Neural cell (in vitro differentiated cells): ENCODE results near the gene SLC6A16. TPM values are rescaled to one million over a fixed set of nuclear protein-coding genes. Genes with fewer than 3 reads are reported as not detected.

Experiments used
- H2AFZ ChIP-seq: fragments of 200-600, 300-800 bp; sonication (generic), shearing (Covaris generic); 2 replicates; pipeline ENCODE4 v1.6.0; 2014; ENCODE audit warnings: low read depth, mild to moderate bottlenecking, antibody characterized with exemption, low read length, moderate library complexity
- H3F3A ChIP-seq: fragments of 200-600 bp; shearing (Covaris generic); 2 replicates; pipeline ENCODE4 v1.6.1; 2016; ENCODE audit warnings: mild to moderate bottlenecking, moderate library complexity, mixed read lengths, antibody characterized with exemption, low read length; ENCODE audit not compliant: insufficient read depth, poor library complexity, severe bottlenecking
- H3K27ac ChIP-seq: fragments of 200-600, 300-800 bp; sonication (generic), shearing (Covaris generic); 2 replicates; pipeline ENCODE4 v1.5.1; 2014; ENCODE audit warnings: mild to moderate bottlenecking, low read length, moderate library complexity
- H3K27me3 ChIP-seq: fragments of 300-800, 200-600 bp; sonication (generic), shearing (Covaris generic); 2 replicates; pipeline ENCODE4 v1.6.0; 2014; ENCODE audit warnings: mild to moderate bottlenecking, low read depth, low read length, moderate library complexity; ENCODE audit not compliant: insufficient read depth
- H3K36me3 ChIP-seq: fragments of 300-800, 200-600 bp; sonication (generic), shearing (Covaris generic); 2 replicates; pipeline ENCODE4 v1.5.1; 2014; ENCODE audit warnings: mild to moderate bottlenecking, antibody characterized with exemption, low read length, moderate library complexity; ENCODE audit not compliant: insufficient read depth
- H3K4me2 ChIP-seq: fragments of 300-800, 200-600 bp; sonication (generic), shearing (Covaris generic); 2 replicates; pipeline ENCODE4 v1.6.0; 2014; ENCODE audit warnings: mild to moderate bottlenecking, low read length
- H3K4me3 ChIP-seq: fragments of 300-800, 200-600 bp; sonication (generic), shearing (Covaris generic); 2 replicates; pipeline ENCODE4 v1.5.1; 2014; ENCODE audit warnings: mild to moderate bottlenecking, low read length, moderate library complexity
- H3K79me2 ChIP-seq: fragments of 200-600 bp; shearing (Covaris generic); replicated peaks from 2 replicates; pipeline ENCODE4 v1.6.0; 2014; ENCODE audit warnings: mild to moderate bottlenecking, low read length, moderate library complexity; ENCODE audit not compliant: insufficient read depth
- H3K9ac ChIP-seq: fragments of 300-800, 200-600 bp; sonication (generic), shearing (Covaris generic); 2 replicates; pipeline ENCODE4 v1.6.1; 2016; ENCODE audit warnings: mild to moderate bottlenecking, low read length, mixed read lengths
- H3K9me2 ChIP-seq: fragments of 200-600 bp; shearing (Covaris generic); 2 replicates; pipeline ENCODE4 v1.6.1; 2016; ENCODE audit warnings: mild to moderate bottlenecking, low read length, mixed read lengths; ENCODE audit not compliant: insufficient read depth
- H3K9me3 ChIP-seq: fragments of 200-600, 300-800 bp; sonication (generic), shearing (Covaris generic); 2 replicates; pipeline ENCODE4 v1.6.1; 2016; ENCODE audit warnings: mild to moderate bottlenecking, mixed run types, low read length, moderate library complexity, mixed read lengths
- H4K20me1 ChIP-seq: fragments of 200-600 bp; shearing (Covaris generic); 2 replicates; pipeline ENCODE4 v1.6.1; 2016; ENCODE audit warnings: mild to moderate bottlenecking, mixed run types; ENCODE audit not compliant: insufficient read depth
- EP300 ChIP-seq: fragments of 450-650 bp; conservative IDR thresholded peaks from 2 replicates; pipeline ENCODE4 v1.6.1; 2014; ENCODE audit warnings: antibody characterized with exemption, mild to moderate bottlenecking, moderate library complexity; ENCODE audit not compliant: poor library complexity, severe bottlenecking
- EZH2 ChIP-seq: fragments of 200-600, 300-800 bp; shearing (Covaris generic), sonication (generic); IDR thresholded peaks from 2 replicates; pipeline ENCODE4 v1.6.1; 2014; ENCODE audit warnings: antibody characterized with exemption, low read length, borderline replicate concordance, mild to moderate bottlenecking; ENCODE audit not compliant: insufficient read depth, poor library complexity, severe bottlenecking
- POLR2AphosphoS5 ChIP-seq: IDR thresholded peaks from 2 replicates; pipeline ENCODE4 v1.6.1; 2012
- REST ChIP-seq: IDR thresholded peaks from 2 replicates; pipeline ENCODE4 v1.6.1; 2012; ENCODE audit warnings: borderline replicate concordance
- SMC3 ChIP-seq: fragments of 450-650 bp; conservative IDR thresholded peaks from 2 replicates; pipeline ENCODE4 v1.6.1; 2014; ENCODE audit warnings: antibody characterized with exemption, mild to moderate bottlenecking, moderate library complexity; ENCODE audit not compliant: poor library complexity
- TAF1 ChIP-seq: IDR thresholded peaks from 2 replicates; pipeline ENCODE4 v1.6.1; 2012; ENCODE audit warnings: low read depth
- polyA plus RNA-seq: library from polyadenylated mRNA; depleted of rRNA; stranded (reverse); fragments of >200 nt; gene quantifications from 2 replicates; pipeline ENCODE4 v1.2.3, GENCODE V29; 2014

The SLC6A16 gene
- polyA plus RNA-seq, 1 donor from 2014 or later = not detected

GRCh38 chr19:49336482-49337266 is 11.7 kb upstream of the SLC6A16 start:
- Histone ChIP-seq H2AFZ (no peak overlapping the region), H4K20me1 (no peaks in the 10 kb centered on the region), H3K27ac (no peak overlapping the region), H3K9me3 (no peaks in the 10 kb centered on the region), H3K9ac (no peak overlapping the region), H3K9me2 (no peaks in the 10 kb centered on the region), H3K36me3 (no peaks in the 10 kb centered on the region), H3K27me3 (no peaks in the 10 kb centered on the region), H3F3A (no peaks in the 10 kb centered on the region), H3K4me2 (no peak overlapping the region), H3K4me3 (no peak overlapping the region), H3K79me2 (no peaks in the 10 kb centered on the region)
- no peak for TF ChIP-seq REST
- TF ChIP-seq SMC3 = no peak

- Histone ChIP-seq H3F3A (no peaks in the 10 kb centered on the region), H2AFZ (no peak overlapping the region), H4K20me1 (no peaks in the 10 kb centered on the region), H3K36me3 (no peaks in the 10 kb centered on the region), H3K9me3 (no peaks in the 10 kb centered on the region), H3K79me2 (no peaks in the 10 kb centered on the region), H3K9me2 (no peaks in the 10 kb centered on the region), H3K27me3 (no peaks in the 10 kb centered on the region), H3K27ac (no peak overlapping the region), H3K4me3 (no peak overlapping the region), H3K4me2 (no peak overlapping the region), H3K9ac (no peak overlapping the region)
- TF ChIP-seq EZH2 (no peak), EP300 (no peak), POLR2AphosphoS5 (no peak), TAF1 (no peak), REST (no peak)
Measured at GRCh38 chr19:49335784-49336481, 10.9 kb upstream of the SLC6A16 start.
